HG03097 (cell line): ENCODE data around the gene C1RL.
"Not testable (repeated sequence)": the region's sequence is repeated elsewhere in the genome, so short reads cannot be mapped to it uniquely, and the experiment has no call there.

Experiments
- ATAC-seq: cut with Tn5 transposase; IDR thresholded peaks from one replicate; pipeline ENCODE4 v1.9.1; 2021; ENCODE audit not compliant: unreplicated experiment, low FRiP score

C1RL gene

GRCh38 chr12:7117670-7118069 lies 8.7 kb upstream of the C1RL start:
- ATAC-seq = no peak

DNA sequence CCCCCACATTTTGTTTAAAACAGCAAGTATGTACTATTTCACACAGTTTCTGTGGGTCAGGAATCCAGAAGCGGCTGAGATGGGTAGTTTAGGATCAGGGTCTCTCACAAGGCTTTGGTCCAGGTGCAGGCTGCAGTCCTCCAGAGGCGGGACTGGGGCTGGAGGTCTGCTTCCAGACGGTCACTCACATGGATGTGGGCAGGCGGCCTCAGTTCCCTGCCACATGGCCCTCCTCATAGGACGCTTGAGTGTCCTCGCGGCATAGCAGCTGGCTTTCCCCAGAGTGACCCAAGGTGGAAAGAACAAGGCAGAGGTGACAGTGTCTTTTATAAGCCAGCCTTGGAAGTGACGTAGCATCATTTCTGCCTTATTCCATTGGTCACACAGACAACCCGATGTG lies 7.9 kb upstream of the C1RL start:
- ATAC-seq = no peak

GRCh38 chr12:7116196-7116595 lies 7.2 kb upstream of the C1RL start:
- no peak for ATAC-seq

DNA sequence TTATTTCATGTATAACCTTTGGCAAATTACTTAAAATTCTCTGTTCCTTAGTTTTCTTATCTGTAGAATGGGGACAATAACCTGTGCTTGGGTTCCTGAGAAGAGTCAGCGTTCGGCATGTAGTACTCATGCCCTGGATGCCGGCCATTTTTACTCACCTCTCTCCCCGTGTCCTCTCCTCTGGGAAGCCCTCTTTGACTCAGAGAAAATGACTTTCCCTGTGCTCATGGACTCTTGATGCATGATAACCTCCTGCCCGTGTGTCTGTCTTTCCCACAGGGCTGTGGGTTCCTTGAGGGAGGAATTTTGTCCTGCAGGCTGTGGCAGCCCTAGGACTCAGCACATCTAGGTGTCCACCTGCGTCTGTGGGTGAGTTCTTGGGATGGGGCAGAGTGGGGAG lies 5.8 kb upstream of the C1RL start:
- no peak for ATAC-seq

DNA sequence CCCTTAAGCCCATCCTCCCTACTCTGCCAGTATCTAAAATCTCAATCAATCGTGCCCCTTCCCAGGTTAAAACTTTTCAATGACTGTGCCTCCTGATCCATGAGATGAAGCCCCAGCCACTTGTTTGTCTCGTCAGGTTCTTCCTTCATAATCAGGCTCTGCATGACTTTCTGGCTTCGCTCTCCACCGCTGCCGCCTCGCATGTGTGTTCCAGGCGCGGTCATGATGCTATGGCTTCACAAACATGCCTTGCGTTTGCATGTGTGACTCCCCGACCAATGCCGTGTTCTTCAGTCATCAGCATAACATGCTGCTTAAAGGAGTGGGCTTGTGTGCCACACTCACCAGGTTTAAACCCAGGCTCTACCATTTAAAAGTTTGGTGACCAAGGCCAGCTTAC lies 5.0 kb upstream of the C1RL start:
- ATAC-seq = no peak

DNA sequence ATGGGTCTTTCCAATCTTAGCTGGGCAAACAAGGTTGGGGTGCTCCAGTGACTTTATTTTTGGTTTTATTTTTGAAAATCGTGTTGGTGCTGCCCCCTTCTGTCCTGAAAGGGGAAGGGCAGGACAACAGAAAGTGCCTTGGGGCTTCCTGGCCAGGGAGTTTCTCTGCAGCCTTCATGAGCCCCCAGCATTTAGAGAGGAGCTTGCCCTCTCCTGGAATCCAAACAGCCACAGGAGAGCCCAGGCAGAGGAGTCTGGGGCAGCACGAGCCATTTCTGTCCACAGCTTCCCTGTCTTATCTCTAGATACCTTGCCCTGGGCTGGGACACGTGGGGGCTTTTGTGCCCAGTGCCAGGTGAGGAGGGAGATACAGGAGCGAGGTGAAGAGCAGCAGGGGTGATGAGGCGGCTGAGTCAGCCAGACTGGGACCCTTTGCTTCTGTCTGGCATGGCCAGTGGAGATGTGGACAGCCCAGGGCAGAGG lies 4.4 kb upstream of the C1RL start:
- ATAC-seq = no peak

GRCh38 chr12:7112041-7112440 lies 3.0 kb upstream of the C1RL start:
- ATAC-seq = no peak

DNA sequence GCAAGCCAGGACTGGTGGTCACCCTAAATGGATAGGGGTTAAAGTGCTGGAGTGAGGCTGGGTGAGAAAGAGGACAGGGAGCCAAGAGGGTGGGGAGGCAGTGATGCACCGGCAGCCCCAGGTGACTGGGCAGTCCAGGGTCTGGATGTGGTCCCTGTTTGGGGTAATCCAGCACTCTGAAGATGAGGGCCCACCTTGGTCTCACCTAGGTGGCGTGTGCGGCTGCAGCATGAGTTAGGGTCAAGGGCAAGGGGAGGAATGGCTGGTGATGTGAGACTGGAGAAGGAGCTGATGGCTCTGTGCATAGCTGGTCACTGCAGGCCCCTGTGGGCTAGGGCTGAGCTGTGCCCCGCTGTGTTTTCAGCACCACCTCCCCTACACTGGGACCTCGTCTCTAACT lies 1.6 kb upstream of the C1RL start:
- no peak for ATAC-seq

DNA sequence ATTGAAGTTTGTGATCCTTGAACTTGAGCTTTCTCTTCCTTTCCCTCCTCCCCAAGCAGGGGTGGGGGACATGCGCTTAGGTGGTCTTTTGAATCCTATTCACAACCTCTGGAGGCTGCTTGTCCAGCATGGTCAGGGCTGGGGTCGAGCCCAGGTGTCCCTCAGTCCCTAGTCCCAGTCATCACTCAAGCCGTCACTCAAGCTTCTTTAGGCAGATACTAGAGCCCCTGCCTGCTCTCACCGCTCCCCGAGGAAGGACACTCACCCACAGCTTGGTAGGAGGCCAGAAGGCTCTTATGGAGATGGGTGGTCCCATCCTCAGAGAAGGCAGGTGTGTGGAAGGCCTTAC lies 532 bp upstream of the C1RL start:
- no peak for ATAC-seq

DNA sequence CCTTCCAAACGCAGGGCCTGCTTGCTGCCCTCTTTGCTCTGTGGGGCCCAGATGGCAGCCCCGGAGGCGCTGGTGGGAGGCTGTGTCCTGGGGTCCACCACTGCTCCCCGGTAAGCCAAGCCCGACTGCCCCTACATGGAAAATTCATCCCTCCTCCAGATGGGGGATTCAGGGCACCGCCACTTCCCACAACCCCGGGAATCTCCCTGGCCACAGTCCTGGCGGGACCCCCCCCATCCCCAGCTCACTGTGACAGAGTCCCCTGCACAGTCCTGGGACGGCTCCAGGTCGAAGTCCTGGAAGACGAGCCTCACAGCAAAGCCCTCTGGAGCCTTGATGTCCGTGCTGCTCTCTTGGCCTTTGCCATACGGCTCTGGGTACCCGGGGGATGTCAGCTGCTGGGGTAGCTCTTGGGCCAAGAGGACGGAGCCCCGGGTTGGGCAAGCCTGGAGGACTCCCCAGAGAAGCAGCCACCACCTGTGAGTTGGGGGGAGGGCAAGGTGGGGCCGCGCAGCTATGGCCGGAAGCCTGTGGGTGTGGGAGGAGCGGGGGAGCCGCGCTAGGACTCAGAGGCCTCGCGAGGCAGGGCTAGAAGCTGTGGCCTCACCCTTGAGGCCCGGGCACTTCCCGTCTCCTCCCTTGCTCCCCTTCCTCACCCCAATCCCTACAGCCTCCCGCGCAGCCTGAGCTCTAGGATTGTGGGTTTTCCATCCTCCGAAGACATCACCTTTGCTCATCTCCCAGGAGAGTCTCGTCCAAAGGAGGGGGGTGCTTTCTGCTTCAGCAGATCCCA lies 815 bp downstream of the C1RL start:
- peak; percentile 72 for ATAC-seq

GRCh38 chr12:7107636-7108002 lies 1.4 kb downstream of the C1RL start:
- ATAC-seq = no peak

DNA sequence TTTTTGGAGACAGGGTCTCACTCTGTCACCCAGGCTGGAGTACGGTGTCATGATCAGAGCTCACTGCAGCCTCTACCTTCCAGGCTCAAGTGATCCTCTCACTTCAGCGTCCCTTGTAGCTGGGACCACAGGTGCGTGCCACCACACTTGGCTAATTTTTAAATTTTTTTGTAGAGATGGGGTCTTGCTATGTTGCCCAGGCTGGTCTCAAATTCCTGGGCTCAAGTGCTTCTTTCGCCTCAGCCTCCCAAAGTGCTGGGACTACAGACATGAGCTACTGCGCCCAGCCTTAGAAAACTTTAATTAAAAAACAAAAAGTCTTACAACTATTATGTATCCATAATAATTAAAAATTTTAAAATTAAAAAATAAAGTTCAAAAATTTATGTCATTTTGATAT lies 1.8 kb downstream of the C1RL start:
- not testable (repeated sequence) for ATAC-seq

GRCh38 chr12:7106082-7106481 lies 2.9 kb downstream of the C1RL start:
- no peak for ATAC-seq

DNA sequence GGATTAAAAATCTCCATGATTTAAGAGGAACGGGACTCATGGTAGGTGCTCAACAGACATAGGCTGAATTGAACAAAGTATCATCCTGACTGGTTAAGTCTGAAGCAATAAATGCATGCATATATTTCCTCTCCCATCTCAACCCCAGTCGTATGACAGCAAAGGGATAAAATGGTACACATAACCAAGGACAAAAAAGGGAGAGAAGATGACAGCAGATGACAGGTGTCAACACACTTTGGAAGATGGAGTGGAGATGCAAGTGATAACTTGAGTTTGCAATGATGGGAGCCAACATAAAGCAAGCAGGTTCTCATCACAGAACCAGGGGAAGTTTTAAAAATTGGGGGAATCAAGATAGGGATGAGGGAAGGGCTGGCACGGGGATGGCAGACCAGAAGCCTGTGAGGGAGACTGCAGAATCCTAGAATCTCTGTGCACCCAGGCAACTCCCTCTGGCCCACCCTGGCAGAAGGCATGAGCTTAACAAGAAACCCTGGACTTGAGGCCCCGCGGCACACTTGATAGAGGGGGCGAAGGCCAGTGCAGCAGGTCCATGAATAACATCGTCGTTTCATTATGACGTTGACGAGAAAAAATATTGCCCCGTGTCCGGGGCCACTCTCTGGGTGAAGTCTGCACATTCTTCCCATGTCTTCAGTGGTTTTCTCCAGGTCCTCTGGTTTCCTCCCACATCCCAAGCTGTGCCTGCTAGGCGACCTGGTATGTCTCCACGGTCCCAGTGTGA lies 5.0 kb downstream of the C1RL start:
- no peak for ATAC-seq

DNA sequence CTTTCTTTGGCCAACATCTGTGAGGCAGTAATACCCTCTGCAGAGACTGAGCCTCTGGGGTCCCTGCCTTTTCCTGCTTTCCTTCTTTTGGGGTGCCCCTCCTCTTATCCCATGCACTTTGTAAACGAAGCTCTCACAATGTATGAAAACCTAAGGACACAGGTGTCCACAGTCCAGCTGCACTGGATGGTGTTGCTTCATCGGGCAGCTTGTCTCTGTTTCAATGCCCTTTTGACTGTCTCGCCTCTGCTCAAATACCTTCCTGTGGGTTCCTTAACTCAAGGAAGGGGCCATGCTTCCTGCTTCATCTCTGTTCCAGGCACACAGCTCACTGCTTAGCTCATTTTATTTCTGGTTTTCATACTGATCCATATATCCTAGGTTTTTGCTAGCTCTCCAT lies 6.4 kb downstream of the C1RL start:
- no peak for ATAC-seq

DNA sequence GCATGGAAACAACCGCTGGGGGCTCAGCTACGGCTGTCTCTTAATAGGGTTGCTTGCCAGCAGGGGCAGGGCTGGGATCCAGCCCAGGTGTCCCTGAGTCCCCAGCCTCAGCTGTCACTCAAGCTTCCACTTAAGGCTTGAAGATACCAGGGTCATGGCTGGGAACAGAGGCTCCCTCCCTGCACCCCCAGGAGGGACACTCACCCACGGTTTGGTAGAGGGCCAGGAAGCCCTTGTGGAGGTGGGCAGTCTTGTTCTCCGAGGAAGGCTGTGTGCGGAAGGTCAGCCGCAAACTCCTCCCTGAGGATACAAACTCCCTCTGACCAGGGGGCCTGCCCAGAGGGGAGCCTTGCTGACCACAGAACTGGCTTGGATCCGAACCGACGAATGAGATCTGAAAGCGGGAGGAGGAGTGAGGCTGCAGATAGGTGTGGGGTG lies 7.3 kb downstream of the C1RL start:
- ATAC-seq = no peak

DNA sequence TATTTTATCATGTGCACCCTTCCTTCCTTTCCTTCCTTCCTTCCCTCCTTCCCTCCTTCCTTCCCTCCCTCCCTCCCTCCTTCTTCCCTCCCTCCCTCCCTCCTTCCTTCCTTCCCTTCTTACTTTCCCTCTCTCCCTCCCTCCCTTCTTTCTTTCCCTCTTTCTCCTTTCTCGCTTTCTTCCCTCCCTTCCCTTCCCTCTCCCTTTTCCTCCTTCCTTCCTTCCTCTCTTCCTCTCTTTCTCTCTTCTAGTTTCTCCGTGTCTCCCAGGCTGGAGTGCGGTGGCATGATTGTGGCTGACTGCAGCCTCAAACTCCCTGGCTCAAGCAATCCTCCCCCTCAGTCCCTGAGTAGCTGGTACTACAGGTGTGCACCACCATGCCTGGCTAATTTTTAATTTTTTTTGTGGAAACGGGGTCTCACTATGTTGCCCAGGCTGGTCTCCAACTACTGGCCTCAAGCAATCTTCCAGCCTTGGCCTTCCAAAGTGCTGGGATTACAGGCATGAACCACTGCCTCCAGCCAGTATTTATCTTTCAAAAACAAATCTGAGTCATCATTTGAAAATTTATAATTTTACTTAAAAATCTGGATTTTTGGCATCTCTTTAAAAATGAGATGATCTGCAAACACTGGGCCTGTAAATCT lies 7.8 kb downstream of the C1RL start:
- ATAC-seq = no peak

DNA sequence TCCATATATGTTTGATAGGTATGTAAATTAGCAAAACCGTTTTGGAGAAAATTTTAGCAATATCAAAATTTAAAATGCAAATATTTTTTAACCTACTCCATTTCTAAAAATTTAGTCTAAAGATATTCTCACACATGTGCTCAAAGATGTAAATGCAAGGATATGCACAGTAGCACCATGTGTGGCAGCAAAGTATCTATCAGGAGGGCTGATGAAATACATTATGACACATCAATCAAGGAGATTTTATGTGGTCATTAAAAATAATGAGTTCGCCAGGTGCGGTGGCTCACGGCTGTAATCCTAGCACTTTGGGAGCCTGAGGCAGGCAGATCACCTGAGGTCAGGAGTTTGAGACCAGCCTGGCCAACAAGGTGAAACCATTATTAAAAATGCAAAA lies 8.8 kb downstream of the C1RL start:
- no peak for ATAC-seq

- ATAC-seq = no peak
These were observed 9.6 kb downstream of the C1RL start for GRCh38 chr12:7099290-7099996.

- ATAC-seq = no peak
These were observed 12.0 kb downstream of the C1RL start for GRCh38 chr12:7096979-7097378.
